Heart left ventricle (tissue), 13 donors: ENCODE measurements around the gene IFNAR1.

Experiments
- CTCF ChIP-seq, 12 donors: fragments of 200-600 bp; sonication (generic) in 4 of 12; IDR thresholded peaks; one replicate each; pipeline versions ENCODE4 v1.5.0 to v1.8.0; 2018 to 2022; ENCODE audit warnings: antibody characterized with exemption in 12 of 12, mild to moderate bottlenecking in 5 of 12
- POLR2A ChIP-seq, 2 donors: fragments of 450-650 bp; IDR thresholded peaks; one replicate each; pipeline ENCODE4 v1.6.1; 2017; ENCODE audit warnings: antibody characterized with exemption in 2 of 2, mild to moderate bottlenecking in 2 of 2, moderate library complexity in 2 of 2
- donor health status: ischemic (EF 13 %, LVEDD 7.1; RV severe dilation, severe dysfunction).
- donor health status: DM: no; HTN: yes; CAD: no.
- donor health status: DM: no; HTN: no; CAD: no.
- donor health status: ischemic (EF 25% LVEDD 6.9; RV normal size, moderate dysfunction).
- donor health status: ischemic (EF 25% LVEDD 5.7; RV mildly dilated, moderate dysfunction).
- donor health status: ischemic (EF 35%, LVEDD 5.7; RV mildly dilated, moderate dysfunction).
- donor health status: nonischemic (EF 11% LVEDD 7.7; RV severe dilation, severe dysfunction).
- donor health status: DM: yes; HTN: yes; CAD: no.
- donor health status: PGD.
- donor health status: ischemic (EF 29% LVEDD 5.4; RV normal size, mild dysfunction).
- donor health status: nonischemic (EF 23%, LVEDD 6.1; RV moderate dilation, normal function).

DNA sequence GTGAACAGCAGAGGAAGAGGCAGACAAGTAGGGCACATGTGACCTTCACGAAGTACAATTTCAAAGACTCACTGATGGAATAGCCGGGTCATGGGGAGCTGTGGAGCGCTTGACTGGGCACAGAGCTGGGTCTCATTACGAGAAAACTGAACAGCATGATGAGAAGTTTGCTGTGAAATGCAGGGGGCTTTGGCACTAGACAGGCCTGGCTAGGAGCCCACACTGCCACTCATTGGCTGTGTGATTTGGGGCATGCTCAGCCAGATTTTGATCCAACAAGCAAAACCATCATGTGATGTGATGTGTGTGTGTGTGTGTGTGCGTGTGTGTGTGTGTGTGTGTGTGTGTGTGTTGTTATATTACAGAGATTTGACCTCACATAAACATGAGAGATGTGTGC lies 73.6 kb downstream of the IFNAR1 start:
- no peak for TF ChIP-seq CTCF (IDR thresholded peaks at IDR 0.05)
- no peak for TF ChIP-seq POLR2A (IDR thresholded peaks at IDR 0.05)
